GM21786 (cell line): ENCODE measurements around the gene PRORP.
"Not testable (repeated sequence)": the region's sequence is repeated elsewhere in the genome, so short reads cannot be mapped to it uniquely, and the experiment has no call there.

Source experiments
- ATAC-seq: cut with Tn5 transposase; IDR thresholded peaks from one replicate; pipeline ENCODE4 v1.9.1; 2021; ENCODE audit not compliant: unreplicated experiment

Gene PRORP

GRCh38 chr14:35134329-35135123 lies 12.2 kb downstream of the PRORP start:
- no peak for ATAC-seq

DNA sequence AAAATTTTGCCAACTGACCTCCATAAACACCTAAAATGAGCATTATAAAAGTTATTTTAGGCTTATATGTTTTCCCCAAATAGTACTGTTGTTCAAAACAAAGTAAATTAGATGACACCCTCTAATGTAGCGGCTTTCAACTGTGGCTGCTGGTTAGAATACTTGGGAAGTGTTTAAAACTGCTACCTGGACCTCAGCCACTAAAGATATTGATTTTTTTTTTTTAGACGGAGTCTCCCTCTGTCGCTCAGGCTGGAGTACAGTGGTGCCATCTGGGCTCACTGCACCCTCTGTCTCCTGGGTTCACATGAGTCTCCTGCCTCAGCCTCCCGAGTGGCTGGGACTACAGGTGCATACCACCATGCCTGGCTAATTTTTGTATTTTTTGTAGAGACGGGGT lies 16.2 kb downstream of the PRORP start:
- no peak for ATAC-seq

DNA sequence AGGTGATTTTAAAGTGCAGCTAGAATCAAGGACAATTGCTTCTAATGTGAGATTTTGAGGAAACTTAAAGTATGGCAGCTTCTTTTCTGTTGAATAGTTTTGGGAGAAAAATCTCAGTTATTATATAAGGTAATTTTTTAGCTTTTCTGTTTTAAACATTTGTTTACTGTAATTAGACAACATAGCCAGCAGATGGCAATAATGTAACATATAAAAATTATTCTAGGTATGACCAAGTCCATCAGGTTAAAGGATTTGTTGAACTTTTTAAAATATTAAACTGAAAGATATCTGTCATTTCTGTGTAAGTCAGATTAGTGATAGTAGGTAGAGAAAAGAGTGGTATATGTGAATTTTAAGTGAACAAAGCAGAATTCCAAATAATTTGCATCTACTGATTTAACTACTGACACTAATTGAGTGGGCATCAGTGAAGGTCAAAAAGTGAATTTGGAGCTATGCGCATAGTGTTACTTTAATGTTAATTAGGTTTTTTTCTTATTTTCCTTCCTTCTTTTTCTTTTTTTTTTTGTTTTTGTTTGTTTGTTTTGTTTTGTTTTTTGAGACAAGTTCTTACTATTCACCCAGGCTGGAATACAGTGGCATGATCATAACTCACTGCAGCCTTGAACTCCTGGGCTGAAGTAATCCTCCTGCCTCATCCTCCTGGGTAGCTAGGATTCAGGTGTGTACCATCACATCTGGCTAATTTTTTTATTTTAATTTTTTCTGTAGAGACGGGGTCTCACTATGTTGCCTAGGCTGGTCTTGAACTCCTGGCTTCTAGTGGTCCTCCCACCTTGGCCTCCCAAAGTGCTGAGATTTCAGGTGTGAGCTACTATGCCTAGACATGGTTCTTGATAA lies 18.6 kb downstream of the PRORP start:
- no peak for ATAC-seq

- no peak for ATAC-seq
Observed at GRCh38 chr14:35144029-35144428, 21.7 kb downstream of the PRORP start.

DNA sequence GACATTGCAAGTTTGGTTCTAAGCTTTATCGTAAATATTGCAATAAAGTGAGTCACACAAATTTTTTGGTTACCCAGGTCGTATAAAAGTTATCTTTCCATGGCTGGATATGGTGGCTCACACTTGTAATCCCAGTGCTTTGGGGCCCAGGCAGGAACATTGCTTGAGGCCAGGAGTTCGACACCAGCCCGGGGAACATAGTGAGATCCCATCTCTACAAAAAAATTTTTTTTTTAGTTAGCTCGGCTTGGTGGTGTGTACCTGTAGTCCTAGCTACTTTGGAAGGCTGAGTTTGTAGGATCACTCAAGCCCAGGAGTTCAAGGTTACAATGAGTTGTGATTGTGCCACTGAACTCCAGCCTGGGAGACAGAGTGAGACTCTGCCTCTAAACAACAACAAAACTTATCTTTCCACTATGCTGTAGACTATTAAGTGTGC lies 24.4 kb downstream of the PRORP start:
- no peak for ATAC-seq

- ATAC-seq, result no peak
Observed at GRCh38 chr14:35147186-35147585, 24.8 kb downstream of the PRORP start.

DNA sequence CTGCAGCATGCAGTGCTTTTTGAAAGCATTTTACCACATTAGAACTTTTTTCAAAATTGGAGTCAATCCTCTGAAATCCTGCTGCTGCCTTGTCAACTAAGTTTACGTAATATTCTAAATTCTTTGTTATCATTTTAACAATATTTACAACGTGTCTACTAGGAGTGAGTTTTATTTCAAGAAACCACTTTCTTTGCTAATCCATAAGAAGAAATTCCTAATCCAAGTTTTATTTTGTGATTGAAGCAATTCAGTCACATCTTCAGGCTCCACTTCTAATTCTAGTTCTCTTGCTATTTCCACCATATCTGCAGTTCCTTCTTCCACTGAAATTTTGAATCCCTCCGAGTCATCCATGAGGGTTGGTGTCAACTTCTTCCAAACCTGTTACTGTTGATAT lies 25.4 kb downstream of the PRORP start:
- no peak for ATAC-seq

DNA sequence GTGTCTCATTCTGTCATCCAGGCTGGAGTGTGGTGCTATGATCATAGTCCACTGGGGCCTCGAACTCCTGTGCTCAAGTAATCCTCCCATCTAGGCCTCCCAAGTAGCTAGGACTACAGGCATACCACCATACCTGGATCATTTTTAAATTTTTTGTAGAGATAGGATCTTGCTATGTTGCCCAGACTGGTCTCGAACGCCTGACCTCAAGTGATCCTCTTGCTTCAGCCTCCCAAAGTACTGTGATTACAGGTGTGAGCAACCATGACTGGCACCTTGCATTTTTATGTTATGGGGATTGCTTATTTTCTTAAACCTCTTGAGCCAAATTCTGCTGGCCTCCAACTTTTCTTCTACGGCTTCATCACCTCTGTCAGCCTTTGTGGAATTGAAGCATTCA lies 26.9 kb downstream of the PRORP start:
- ATAC-seq, result no peak

GRCh38 chr14:35152531-35152930 lies 30.2 kb downstream of the PRORP start:
- not testable (repeated sequence) for ATAC-seq

- no peak for ATAC-seq
Observed at GRCh38 chr14:35154016-35154415, 31.7 kb downstream of the PRORP start.

- ATAC-seq, result no peak
Observed at GRCh38 chr14:35155962-35156361, 33.6 kb downstream of the PRORP start.

GRCh38 chr14:35158491-35158890 lies 36.1 kb downstream of the PRORP start:
- no peak for ATAC-seq

DNA sequence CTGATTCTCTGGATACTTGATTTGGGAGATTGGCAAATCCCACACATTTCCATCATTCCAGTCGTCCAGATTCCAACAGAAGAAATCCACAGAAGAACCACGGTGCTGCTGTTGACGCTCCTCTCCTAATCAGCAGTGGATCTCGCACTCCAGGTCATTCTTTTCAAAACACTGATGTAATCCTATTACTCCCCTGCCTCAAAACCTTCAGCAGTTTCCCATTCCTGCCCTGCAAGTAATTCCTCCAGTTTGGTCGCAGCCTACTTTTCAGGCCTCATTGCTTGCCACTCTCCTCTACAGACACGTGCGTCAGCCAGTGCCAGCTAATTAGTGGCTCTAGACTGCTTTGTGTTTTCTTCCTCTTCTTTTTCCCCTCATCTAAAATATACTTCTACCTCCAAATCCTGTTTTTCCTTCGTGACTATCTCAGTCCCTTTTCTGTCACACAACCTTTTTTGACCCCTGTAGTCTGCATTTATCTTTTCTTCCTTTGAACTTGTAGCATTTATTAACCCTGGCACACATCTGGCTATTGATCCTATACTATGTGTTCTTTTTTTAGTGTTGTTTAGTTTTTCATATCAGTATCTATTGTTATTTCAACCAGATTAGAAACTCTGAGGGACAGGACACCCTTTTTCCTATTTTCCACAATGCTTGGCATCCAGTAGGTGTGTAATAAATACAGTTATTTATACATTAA lies 36.8 kb downstream of the PRORP start:
- no peak for ATAC-seq

DNA sequence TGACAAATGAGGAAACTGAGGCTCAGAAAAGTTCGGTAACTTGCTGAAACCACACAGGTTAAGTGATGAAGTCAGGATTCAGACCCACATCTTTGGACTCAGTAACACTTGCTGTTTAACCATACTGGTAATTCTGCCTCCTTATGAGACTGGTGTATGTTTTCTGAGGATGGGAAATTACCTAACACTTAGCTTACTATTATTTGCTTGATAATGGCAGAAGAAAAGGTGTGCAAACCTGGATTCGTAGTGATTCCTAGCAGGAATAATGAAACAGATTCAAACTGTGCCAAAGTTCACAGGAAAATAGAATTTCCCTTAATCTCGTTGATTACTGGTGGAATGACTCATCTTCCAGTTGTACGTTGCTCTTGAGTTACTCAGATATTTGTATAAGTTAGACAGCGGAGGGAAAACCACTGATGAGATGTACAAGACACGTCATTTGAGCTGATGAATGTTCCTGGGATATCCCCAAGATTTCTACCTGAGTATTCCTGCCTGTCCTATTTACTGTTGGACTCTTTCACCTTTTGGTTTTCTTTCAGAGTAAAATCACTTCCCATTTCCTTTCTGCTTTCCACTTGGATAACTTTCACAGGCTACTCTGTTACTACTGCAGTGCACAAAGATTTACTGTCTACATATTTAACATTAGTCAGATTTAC lies 37.5 kb downstream of the PRORP start:
- peak; percentile 57 for ATAC-seq

GRCh38 chr14:35161231-35161630 lies 38.9 kb downstream of the PRORP start:
- ATAC-seq, result no peak

GRCh38 chr14:35163384-35163783 lies 41.0 kb downstream of the PRORP start:
- no peak for ATAC-seq

- ATAC-seq, result no peak
Observed at GRCh38 chr14:35164849-35165248, 42.5 kb downstream of the PRORP start.

- no peak for ATAC-seq
Observed at GRCh38 chr14:35167496-35167895, 45.1 kb downstream of the PRORP start.
